GM18868 (cell line): ENCODE results near the gene PBX2.

Experiments used
- ATAC-seq: cut with Tn5 transposase; IDR thresholded peaks from one replicate; pipeline ENCODE4 v1.9.1; 2021; ENCODE audit warnings: mild to moderate bottlenecking, moderate library complexity; ENCODE audit not compliant: unreplicated experiment

Gene PBX2

DNA sequence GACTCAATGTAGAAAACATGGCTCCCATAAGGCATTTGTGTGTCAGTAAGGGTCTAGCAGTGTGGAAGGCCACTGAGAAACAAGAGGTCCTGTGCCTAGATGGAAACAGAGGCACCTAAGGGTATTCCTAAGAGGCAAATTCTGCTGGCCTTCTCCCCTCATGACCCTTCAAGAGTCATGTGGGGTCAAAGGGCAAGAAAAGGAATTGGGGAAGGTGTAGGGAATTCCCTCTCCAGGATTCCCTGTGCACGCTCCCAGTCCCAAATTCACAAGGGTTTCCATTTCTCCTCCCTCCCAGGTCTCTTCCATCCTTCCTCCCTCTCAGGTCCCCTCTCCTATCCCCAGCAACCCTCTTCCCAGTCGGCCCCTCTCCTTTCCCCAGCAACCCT lies 14.7 kb downstream of the PBX2 start:
- no peak for ATAC-seq

DNA sequence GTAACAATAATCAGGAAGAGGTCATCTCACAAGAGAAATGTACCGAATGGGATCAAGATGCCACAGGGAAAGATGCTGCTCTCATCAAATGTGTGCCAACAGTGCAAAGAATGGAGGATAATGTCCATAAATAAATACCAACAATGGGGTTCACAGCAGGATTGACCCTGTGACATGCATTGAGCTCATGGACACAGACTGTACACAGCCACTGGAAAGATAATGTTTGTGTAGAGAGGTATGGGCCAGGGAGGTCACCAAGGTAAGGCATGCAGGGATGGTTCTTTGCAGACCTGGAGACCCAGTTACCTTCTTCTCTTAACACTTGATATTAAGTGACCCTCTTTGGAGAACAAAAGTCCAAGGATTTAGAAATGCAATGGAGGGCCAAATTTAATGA lies 15.6 kb downstream of the PBX2 start:
- no peak for ATAC-seq

DNA sequence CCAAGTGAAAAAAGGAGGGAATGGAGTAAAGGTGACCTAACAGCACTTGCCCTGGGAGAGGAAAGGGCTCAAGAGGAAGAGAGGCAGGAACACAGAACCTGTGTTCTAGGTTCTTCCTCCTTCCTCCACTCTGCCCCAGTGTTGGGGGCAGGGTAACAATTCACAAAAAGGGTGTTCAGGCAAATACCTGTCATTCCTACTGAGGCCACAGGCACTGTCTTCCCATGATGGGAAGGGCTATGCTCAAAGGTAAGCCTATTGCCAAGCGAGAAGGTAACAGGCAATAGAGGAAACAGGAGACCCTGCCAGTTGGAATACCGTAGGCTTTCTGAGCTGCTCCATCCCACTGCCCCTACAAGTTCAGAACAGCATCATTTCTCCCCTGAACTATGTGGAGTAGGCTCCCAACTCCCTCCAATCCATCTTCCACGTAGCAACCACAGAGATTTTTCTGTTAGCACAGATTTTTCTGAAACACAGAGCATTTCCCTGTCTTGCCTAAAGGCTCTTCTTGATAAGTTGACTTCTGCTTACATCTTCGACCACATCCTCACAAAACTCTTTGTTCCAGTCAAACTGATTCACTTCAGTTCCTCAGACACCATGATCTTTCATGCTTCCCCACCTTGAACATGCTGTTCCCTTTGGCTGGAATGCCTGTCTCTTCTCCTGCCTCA lies 16.8 kb downstream of the PBX2 start:
- no peak for ATAC-seq

DNA sequence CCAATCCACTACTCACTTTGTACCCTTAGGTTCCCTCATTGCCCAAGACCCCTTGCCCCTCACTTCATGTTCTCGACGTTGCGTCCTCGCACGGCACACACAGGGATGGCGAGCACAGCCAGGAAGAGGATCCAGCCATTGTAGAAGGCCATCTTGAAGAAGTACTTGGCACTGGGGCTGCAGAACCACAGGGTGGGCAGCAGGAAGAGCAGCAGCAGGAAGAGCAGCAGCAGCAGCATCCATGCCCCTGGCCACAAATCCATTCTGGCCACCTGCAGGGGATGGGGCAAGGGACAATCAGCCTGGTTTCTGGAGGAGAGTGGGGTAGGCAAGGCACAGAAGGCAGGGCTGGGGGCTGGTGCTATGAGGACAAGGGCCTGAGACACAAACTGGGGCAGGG lies 18.8 kb downstream of the PBX2 start:
- no peak for ATAC-seq

DNA sequence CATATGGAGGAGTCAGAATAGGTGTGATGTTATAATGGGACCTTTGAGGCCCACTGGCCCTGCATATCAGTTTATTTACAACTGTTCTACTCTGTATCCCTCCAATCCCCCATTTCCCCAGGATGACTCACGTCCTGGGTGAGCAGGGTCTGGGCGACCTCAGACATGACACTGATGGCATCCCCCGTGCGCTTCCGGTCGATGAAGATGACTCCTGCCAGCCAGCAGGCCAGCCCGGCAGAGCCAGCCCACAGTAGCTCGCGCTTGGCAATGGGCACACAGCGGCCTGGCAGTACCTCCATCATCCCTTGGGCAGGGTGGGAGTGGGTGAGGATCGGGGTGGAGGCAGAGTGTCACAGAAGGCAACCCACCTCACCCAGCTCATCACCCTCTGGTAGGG lies 19.7 kb downstream of the PBX2 start:
- no peak for ATAC-seq

DNA sequence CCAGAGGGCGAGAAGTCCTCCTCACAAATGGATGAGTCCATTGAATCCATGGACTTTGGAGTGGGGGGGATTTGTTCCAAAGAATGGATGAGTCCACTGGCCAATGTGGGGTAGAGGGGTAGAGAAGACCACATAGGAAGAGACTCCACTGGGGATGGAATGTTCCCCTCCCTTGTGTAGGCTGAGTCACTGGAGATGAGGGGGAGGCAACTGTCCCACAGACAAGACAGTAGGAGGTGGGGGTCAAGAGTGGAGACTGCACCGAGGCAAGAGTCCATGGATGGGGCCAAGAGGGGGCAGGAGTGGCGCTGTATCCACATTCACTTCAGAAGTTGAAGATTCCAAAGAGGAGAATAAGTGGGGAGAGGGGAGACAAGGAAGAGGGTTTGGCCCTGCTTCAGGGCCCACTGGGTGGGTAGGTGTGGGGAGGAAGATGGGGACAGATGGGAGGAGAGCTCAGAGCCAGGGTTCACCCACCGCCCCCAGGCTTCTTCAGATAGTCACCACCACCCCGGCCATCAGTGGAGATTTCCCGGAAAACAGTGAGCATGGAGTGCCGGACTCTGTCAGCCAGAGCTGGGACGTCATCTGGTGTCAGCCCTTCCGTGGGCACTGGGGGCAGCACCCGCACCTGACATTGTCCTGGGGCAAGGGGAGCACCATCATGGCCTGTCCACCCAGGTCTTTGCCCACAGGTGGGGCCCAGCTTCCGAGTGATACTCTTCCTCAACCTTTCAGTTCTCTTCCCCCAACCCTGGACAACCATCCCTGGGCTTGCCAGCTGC lies 21.0 kb downstream of the PBX2 start:
- ATAC-seq = no peak

DNA sequence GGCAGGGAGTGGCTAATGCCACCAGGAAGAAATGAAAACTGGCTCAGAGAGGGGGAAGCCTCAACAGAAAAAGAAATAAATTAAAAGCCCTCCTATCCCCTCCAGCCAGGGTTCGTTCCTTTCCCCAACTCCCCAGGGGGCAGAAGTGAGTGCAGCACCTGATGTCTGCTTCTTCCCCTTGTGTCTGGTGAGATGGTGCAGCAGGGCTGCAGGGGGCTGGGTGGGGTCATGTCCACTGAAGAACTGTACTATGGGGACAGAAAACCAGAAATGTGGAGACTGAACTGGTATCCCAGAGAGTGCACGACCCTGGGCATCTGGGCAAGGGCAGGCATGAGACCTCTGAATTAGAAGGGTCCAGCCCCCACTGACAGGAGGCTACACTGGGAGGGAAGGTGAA lies 21.7 kb downstream of the PBX2 start:
- no peak for ATAC-seq

DNA sequence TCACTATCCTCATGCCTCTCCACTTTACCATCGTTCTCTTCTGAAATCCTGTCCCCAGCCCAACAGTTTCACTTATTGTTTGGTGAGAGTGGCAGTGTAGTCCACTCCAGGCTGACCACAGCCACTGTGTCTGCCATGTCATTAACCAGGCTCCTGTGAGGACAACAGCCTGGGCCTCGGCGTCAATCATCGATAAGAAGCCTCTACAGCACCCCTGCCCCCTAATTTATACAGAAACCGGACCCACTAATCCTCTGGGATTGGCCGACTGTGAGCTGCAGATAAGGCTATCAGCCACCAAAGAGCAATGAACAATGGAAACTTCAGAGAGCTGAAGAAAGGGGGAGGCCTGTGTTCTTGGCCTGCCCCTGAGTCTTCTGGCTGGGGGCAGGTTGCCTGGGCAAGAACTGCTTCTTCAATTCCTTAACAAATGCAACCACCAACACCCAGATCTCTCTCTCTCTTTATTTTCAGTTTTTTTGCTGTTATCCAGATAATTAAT lies 22.2 kb downstream of the PBX2 start:
- no peak for ATAC-seq

DNA sequence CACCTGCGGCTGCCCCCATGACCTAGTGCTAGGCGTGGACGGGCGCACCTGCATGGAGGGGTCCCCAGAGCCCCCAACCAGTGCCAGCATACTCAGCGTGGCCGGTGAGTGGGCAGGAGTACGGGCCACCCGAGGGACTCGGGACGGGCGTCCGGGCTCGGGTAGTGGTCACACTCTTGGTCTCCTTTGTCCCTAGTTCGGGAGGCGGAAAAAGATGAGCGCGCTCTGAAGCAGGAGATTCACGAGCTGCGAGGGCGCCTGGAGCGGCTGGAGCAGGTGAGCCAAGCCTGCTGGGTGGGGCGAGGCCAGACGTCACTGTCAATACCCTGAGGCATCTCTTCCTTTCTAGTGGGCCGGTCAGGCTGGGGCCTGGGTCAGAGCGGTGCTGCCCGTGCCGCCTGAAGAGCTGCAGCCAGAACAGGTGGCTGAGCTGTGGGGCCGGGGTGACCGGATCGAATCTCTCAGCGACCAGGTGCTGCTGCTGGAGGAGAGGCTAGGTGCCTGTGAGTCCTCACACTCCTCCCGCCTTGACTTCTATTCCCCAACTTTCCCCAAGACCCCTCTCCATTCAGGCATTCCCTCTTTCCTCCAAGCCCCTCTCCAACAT lies 22.7 kb downstream of the PBX2 start:
- ATAC-seq = no peak

DNA sequence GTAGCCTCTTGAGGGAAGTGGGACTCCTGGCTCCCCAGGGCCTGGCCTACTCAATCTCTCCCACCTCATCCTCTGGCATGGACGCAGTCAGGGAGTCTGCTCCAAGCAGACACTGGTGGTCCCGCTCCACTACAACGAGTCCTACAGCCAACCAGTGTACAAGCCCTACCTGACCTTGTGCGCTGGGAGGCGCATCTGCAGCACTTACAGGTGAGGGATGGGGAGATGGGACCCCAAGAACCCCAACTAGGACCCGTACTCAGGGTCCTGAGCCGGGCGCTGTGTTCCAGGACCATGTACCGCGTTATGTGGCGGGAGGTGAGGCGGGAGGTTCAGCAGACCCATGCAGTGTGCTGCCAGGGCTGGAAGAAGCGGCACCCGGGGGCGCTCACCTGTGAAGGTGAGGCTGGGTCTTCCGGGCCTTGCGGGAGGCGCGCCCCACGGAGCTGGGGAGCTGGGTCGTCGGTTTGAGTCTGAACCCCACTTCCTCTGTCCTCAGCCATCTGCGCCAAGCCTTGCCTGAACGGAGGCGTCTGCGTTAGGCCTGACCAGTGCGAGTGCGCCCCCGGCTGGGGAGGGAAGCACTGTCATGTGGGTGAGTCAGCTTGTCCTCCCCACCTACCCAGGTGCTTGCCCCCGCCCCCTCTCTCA lies 23.5 kb downstream of the PBX2 start:
- no peak for ATAC-seq

DNA sequence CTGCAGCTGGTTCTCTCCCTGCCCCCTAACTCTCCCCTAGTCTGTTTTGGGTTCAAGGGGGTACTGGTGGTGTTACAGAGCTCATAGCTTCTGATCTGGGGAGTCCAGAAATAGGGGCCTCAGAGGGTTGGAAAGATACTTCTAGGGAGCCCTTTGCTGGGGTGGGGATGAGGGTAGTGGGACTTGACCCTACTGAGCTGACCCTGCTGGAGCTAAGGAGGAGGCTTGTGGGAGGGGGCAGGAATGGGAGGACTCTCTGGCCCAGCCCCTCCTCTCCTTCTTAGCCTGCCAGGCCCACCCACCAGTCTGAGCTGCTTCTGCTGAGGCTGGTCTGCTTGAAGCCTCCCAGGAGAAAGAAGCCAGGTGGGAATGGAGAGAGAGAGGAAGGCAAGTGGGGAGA lies 25.7 kb downstream of the PBX2 start, which contains the start of gene EGFL8:
TSS of gene EGFL8 (plus strand) at position 301 of the 400 bp plus-strand sequence. CDS start 1,571 bp downstream, outside the sequence.
- no peak for ATAC-seq

DNA sequence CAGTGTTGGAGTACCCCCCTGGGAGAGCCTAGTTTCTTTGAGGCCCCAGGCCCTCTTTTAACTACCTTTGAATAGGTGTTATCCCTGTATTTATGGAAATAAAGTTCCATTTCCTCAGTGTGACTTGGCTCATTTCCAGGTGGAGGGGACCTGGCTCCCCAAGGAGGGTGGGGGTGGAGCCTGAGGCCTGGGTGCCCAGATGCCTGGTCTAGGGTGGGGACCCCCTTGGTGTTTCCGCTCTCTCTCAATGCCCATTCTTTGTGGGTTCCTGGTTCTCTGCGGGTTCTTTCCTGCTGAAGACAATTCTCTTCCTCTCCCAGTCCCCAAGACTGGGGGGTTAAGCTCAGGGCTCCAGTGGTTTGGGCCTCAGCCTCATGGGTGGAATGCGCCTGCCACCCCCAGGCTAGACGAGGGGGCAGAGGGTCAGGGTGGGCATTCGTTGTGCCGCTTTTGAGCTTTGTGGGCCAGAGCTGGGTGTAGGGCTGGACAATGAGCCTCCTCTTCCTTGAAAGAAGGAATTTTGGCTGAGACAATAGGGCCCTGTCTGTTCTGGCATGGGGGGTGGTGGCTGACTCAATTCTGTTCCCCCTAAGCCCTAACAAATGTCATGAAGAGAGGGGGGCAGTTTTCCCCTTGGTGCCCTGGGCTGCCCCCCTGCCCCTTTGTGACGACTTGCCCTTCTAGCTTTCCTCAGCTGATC lies 26.3 kb downstream of the PBX2 start:
- ATAC-seq = no peak

DNA sequence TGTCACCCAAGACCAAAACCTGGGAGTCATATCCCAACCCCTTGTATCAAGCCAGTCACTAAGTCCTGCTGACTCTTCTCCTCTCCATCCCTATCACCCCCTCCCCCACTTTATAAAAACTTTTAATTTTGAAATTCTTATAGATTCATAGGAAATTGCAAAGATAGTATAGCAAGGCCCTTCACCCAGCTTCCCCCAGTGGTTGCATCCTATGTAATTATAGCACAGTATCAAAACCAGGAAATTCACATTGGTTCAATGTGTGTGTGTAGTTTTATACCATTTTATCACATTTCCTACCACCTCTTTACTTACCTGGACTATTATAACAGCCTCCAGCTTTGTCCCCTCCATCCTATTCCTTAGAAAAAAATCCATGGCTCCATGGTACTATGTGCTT lies 31.9 kb downstream of the PBX2 start:
- ATAC-seq = no peak

DNA sequence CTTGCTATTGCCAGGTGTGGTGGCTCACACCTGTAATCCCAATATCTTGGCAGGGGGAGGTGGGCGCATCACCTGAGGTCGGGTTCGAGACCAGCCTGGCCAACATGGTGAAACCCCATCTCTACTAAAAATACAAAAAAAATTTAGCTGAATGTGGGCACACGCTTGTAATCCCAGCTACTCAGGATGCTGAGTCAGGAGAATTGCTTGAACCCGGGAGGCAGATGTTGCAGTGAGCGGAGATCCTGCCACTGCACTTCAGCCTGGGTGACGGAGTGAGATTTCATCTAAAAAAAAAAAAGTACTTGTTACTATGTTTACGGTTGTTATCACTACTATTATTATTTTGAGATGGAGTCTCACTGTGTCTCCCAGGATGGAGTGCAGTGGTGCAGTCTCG lies 33.1 kb downstream of the PBX2 start:
- no peak for ATAC-seq

DNA sequence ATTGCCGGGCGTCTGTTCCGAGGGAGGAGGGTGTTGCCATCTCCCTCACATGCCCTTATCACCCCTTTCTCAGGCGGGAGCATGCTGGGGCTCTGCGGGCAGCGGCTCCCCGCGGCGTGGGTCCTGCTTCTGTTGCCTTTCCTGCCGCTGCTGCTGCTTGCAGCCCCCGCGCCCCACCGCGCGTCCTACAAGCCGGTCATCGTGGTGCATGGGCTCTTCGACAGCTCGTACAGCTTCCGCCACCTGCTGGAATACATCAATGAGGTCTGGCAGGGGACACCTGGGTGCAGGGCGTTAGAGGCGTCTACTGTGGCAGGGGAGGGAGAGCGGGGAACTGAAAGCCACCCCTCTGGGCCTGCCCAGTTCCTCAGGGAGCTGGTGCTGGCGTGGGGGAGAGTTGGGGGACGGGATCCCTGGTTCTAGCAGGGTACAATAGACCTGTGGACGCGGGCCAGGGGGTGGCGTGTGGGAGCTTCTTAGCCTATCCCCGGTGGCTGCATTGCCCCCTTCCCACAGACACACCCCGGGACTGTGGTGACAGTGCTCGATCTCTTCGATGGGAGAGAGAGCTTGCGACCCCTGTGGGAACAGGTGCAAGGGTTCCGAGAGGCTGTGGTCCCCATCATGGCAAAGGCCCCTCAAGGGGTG lies 35.4 kb downstream of the PBX2 start:
- peak; percentile 64 for ATAC-seq

DNA sequence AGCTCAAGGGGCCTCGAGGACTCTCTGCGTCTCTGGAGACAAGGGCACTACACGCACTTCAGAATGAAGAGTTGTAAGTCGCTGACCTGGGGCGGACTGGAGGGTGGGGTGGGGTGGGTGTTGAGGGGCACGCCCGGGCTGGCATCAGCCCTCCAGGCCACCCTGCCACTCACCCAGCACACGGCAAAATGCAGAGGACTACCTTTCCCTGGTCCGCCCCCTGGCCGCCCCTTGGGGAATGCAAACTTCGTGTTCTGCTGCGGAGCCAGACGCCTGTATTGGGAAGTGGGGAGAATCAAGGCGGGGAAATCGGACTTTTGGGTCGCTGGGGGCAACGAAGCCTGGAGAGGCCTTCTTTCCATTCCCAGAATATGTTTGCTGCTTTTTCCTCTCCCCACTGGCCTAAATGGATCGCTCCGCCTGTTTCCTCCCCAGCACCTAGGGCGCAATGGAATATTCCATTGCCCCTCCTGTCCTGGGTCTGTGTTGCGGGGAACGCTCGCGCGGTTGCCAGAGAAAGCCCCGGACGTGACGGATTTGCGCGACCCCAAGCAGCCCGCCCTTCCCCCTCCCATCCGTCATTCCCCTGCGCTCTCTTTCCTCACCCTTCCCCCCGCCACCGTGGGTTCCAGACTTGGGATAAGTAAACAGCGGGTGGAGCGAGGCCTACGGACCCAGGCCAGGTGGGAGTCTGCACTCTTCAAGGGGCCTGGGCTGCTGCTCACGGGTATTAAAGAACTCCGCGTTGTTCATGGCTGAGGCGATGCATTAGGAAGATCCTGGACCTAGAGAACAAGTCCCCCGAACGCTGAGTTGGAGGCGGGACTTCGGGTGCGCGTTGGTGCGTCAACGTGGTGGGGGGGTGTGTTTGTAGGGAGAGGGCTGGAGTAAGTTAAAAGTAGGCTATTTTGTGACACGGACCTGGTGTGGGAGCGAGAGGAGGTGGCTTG lies 36.2 kb downstream of the PBX2 start, which contains the start of gene PPT2:
TSS of gene PPT2 (plus strand) at position 578 of the 950 bp plus-strand sequence. CDS start 454 bp downstream, outside the sequence.
- peak; percentile 28 for ATAC-seq

DNA sequence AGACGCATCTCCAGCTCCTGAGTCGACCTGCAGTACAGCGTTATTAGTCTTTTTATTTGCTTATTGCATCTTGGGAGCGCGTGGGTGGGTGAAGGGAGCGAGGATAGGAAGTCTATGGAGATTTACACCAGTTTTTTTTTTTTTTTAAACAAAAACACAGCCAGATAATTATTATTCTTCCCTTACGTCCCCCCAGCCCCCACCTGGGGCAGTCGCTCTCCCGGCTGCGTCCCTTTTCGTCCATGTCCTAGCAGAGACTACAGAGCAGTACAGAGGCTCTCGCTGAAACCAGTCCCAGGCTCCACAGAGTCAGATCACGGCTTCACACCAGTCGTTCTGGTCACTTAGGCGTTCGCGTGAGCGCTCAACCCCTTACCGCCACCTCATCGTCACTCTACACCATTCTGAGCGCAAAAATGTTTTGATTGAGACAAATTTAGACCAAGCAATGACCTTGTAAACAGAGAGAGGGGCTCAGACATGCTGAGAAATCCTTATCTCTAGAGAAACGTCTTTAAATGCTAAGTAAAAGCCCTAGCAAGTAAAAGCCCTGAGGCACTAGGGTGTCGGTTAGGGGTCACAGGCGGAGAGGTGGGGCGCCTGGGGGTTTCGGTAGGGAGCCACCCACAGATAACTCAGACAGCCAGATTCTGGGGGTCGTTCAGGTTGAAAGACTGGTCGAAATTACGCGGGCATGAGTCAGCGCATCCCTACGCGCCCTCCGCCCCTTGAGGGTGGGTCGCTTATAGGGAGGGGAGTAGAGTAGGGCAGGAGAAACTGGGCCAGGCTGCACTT lies 37.0 kb downstream of the PBX2 start:
- no peak for ATAC-seq
